Mammary epithelial cell (primary cell): Measurements from ENCODE around the gene SCP2.

Experiments
- CTCF ChIP-seq, 2 donors: IDR thresholded peaks in 1 of 2; conservative IDR thresholded peaks in 1 of 2; 2 replicates each; pipeline ENCODE4 v1.5.1; 2011 to 2012; ENCODE audit warnings: inconsistent platforms in 2 of 2, low read length in 2 of 2, mild to moderate bottlenecking in 2 of 2, control low read depth in 1 of 2, low read depth in 1 of 2; ENCODE audit not compliant: insufficient read depth in 1 of 2; ENCODE audit errors: extremely low read depth in 1 of 2
- EZH2 ChIP-seq: IDR thresholded peaks from 2 replicates; pipeline ENCODE4 v1.6.1; 2012; ENCODE audit warnings: low read length, inconsistent platforms, borderline replicate concordance

GRCh38 chr1:53049574-53049967 is 122.5 kb downstream of the SCP2 start:
- TF ChIP-seq CTCF (conservative IDR thresholded peaks at IDR 0.05 in 1 of 2, IDR thresholded peaks at IDR 0.05 in 1 of 2; ENCODE audit: extremely low read depth in 1 of 2, insufficient read depth in 1 of 2, low read depth in 1 of 2, low read length in 2 of 2) (no peak), EZH2 (no peak)
